ENCODE measurements around the gene TMC3.
"Not testable (repeated sequence)": the region's sequence is repeated elsewhere in the genome, so short reads cannot be mapped to it uniquely, and the experiment has no call there.

Gene TMC3

GRCh38 chr15:81384891-81385720, 11.1 kb upstream of the TMC3 start:
- peak; percentile 77 for DNase-seq

DNA sequence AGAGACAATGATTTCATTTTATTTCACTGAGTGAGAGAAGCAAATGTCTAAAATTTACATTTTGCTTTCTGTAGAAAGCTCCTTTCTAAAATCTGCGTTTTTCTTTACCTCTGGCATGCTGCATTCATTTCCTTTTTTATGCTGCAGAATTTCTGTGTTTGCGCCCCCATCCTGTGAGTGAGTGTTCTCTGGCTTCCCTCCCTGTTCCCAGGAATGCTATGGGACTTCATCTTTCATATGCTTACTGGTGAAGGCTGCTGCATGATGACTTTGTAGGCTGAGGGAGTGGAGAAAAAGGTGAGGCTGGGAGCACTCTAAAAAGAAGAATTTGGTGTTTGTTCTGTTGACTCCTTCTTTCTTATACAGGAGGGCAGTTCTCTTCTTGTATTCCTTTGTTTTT, 7.7 kb upstream of the TMC3 start:
- no peak for DNase-seq

- no peak for DNase-seq
These were observed 6.7 kb upstream of the TMC3 start for GRCh38 chr15:81380668-81381067.

DNA sequence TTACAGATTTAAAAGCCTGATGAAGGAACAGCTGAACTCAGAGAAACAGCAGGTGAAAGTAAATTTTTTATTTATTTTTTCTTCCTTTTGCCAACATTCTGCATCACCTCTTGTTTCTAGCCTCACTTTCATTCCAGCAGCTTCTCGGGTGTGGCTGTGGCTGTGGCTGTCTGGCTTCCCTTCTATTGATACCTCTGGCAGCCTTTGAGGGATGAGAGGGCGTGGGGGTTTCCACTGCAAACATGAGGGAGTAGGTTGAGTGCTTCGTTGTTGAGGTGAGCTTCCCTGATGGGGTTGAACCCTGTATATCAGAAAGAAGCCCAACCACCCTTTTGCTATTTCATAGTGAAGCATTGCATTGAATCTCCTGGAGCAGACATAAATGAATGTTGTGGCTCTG, 6.2 kb upstream of the TMC3 start:
- no peak for DNase-seq

GRCh38 chr15:81379269-81379668, 5.3 kb upstream of the TMC3 start:
- DNase-seq, result no peak

DNA sequence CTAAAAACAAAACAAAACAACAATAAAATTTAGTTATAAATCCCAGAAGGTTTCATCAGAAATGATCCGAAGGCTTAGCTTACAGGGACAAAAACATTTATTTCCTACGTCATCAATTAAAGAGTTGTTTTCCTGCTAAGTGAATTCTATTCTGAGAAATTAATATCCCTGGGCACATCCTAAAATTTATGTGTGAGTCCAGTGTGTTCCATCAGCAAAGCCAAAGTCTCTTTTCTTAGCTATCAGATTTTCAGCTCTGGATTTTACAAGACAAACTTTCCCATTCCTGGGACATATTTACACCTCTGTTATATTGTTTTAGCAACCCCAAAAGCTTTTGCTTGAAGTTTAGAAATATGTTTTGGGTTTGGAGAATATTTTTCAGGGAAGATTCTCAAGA, 4.4 kb upstream of the TMC3 start:
- DNase-seq, result no peak

DNA sequence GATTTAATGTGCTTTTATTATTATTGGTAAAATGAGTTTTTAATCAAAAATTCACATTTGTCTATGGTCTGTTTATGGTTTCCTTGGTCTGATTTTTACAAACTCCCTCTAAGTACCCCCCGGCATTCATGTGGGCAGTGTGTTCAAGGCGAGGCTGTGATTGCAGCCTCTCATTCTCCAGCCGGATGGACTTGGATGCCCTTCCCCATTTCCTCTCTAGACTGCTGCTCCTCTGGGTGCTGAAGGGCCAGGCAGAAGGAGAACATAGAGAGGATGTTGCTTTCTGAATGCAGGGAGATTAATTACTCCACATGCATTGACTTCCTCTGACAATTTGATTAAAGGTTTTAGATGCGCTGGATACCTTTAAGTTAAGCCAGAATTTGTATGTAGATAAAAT, 3.9 kb upstream of the TMC3 start:
- no peak for DNase-seq

DNA sequence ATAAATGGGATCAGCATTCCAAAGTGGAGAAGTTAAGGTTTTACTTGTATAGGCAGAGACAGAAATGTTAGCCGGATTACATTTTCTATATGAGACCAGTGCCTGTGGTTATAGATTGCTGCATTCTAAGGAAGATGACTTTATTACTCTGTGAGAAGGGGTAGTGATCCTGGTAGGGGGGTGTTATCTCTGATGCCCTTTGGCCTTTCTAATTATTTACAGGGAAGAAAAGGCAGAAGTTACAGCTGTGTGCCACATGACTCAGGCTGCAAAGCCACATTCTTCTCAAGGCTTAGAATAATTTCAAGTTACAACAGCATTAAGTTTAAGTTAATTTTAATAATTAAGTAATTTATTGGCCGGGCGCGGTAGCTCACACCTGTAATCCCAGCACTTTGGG, 2.2 kb upstream of the TMC3 start:
- DNase-seq, result no peak

GRCh38 chr15:81375461-81375860, 1.4 kb upstream of the TMC3 start:
- DNase-seq, result no peak

GRCh38 chr15:81373176-81373575, 837 bp downstream of the TMC3 start:
- no peak for DNase-seq

GRCh38 chr15:81372575-81372974, 1.4 kb downstream of the TMC3 start:
- DNase-seq, result no peak

DNA sequence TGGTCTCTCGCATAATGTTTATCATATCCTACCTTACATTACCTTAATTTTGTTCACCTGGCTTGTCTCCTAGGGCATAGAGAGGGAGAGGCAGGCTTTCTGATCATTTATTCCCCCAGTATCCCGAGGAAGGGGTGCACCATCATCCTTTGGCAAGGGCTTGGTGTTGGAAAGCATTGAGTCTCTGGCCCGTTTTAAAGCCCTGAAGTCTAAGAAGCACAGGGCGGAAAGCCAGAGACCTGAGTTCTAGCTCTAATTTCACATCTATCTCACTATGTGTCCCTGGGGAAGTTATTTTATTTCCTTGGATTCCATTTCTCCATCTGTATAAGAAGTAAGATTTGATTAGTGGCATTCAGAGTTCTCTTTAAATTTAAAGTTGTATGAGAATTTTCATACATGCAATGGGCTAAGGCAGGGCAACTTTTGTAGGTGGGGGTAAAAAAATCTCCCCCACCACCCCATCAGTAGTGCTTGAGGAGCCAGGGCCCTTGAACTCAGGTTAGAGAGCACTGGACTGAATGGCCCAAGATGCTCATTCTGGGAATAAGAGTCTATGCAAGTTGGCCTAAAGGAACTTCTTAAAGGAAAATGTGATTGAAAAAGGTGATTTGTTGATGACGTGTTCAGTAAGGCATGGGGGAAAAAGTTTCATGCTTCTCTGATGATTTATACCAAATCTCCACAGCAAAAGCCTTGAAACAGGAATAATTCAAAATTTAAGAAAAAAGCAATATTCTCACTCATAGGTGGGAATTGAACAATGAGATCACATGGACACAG, 10.1 kb downstream of the TMC3 start:
- DNase-seq, result no peak

GRCh38 chr15:81363276-81363675, 10.7 kb downstream of the TMC3 start:
- no peak for DNase-seq

GRCh38 chr15:81362790-81363189, 11.2 kb downstream of the TMC3 start:
- no peak for DNase-seq

GRCh38 chr15:81361891-81362290, 12.1 kb downstream of the TMC3 start:
- no peak for DNase-seq

- no peak for DNase-seq
These were observed 13.5 kb downstream of the TMC3 start for GRCh38 chr15:81360491-81360890.

DNA sequence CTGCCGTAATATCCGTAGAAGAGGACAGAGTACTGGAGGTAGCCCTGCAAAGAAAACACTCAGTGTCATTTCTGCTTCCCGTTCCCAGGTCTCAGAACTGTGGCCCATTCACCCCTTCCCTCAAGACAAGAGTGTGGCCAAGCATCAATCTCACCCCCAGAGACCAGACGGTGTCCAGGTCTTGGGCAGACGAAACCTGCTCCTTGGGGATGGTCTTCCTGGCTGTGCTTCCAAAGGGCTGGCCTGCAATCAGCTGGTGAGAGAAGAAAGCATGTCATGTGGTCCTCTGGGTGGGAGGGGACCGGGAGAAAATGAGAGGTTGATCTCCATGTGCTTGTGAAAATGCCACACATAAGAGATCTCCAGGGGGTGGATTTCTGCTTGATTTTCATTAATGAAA, 15.8 kb downstream of the TMC3 start:
- DNase-seq, result no peak

DNA sequence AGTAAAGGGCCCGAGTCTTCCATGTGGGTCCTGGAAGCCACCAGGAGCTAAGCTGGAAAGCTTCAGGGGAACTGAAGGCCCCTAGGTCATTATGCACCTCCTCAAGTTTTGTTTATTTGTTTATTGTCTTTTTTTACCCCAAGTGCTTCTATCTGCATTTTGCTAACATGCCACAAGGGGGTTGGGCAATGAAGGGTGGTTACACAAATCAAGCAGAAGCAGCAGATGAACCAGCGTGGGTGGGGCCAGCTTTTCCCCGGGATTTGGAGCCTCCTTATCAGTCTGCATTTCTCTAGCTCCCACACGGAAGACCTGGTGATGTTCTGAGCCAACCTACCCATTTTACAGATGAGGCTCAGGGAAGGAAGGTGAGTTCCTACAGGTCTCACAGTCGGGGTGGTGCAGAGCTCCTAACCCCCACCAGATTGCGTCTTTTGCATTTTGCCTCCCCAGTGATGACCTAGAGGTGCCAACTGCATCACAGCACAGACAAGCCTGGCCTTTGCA, 16.8 kb downstream of the TMC3 start:
- peak; percentile 19 for DNase-seq

- no peak for DNase-seq
These were observed 17.8 kb downstream of the TMC3 start for GRCh38 chr15:81356252-81356651.

DNA sequence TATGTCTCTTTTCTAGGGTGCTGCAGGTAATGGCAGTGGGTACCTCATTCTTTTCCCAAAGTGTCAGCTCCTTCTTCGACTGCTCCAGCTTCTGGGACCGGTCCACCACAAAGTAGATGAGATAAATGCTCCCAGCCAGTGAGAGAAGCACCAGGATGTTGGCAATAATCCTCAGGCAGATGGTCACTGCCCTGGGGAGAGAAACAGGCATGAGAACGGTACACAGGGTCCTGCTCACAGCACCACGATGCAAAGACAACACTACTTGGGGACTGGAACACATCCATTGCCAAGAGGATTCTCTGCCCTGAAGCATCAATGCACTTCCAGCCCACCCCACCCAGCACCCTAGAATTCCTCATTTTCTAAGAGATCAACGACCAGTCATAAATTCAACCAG, 22.4 kb downstream of the TMC3 start:
- no peak for DNase-seq

DNA sequence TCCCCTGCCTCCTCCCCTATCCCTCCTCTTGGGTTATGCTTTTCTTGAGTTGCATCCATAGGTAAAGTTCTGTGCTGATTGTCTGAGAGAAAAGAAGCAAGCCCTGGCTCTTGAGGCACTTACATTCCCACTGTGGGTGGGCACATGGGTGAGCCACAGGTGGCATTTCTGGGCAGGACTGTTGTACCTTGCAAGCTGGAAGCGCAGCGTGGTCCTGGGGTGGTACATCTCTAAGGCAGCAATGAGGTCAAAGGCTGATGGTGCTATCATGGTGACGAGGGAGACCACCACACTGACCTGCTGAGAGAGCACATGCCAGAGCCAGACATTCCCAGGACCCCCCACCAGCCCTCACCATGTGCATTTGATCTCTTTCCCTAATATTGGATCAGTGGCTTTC, 24.7 kb downstream of the TMC3 start:
- no peak for DNase-seq

DNA sequence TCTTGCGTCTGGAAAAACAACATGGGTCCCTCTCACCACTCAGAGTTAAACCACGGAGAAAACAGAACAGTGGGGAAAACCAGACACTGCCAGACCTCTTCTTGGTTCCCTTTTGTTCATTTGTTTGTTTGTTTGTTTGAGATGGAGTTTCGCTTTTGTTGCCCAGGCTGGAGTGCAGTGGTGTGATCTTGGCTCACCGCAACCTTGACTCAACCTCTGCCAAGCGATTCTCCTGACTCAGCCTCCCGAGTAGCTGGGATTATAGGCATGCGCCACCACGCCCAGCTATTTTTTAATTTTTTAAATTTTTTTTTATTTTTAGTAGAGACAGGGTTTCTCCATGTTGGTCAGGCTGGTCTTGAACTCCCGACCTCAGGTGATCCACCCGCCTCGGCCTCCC, 25.3 kb downstream of the TMC3 start:
- DNase-seq, result not testable (repeated sequence)

- no peak for DNase-seq
These were observed 26.1 kb downstream of the TMC3 start for GRCh38 chr15:81347910-81348309.

DNA sequence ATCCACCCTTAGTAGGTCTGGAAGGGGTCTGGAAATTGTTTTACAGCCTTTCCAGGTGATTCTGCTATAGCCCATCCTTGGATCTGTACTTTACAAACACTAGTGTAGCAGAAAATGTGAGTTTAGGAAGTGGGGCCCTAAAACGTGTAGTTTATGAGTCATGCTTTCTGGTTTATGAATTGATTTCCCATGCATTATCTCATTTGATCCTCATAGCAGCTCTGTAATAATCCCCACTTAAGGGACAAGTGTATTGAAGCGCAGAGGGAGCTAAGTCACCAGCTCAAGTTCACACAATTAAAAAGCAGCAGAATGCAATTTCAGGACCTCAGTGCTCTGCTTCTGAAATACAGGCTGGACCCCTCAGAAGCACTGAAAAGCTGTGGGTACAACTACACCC, 27.4 kb downstream of the TMC3 start:
- no peak for DNase-seq
